GM19328 (cell line): ENCODE measurements around the gene TOLLIP.
"Not testable (repeated sequence)": the region's sequence is repeated elsewhere in the genome, so short reads cannot be mapped to it uniquely, and the experiment has no call there.

ENCODE experiments used
- ATAC-seq: cut with Tn5 transposase; IDR thresholded peaks from one replicate; pipeline ENCODE4 v1.9.1; 2021; ENCODE audit warnings: mild to moderate bottlenecking, moderate library complexity; ENCODE audit not compliant: unreplicated experiment

The TOLLIP gene

DNA sequence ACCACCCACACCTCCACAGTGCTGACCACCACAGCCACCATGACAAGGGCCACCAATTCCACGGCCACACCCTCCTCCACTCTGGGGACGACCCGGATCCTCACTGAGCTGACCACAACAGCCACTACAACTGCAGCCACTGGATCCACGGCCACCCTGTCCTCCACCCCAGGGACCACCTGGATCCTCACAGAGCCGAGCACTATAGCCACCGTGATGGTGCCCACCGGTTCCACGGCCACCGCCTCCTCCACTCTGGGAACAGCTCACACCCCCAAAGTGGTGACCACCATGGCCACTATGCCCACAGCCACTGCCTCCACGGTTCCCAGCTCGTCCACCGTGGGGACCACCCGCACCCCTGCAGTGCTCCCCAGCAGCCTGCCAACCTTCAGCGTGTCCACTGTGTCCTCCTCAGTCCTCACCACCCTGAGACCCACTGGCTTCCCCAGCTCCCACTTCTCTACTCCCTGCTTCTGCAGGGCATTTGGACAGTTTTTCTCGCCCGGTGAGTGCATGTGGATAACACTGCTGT, 58.1 kb downstream of the TOLLIP start:
- no peak for ATAC-seq

DNA sequence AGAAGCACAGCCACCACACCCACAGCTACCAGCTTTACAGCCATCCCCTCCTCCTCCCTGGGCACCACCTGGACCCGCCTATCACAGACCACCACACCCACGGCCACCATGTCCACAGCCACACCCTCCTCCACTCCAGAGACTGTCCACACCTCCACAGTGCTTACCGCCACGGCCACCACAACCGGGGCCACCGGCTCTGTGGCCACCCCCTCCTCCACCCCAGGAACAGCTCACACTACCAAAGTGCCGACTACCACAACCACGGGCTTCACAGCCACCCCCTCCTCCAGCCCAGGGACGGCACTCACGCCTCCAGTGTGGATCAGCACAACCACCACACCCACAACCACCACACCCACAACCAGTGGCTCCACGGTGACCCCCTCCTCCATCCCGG, 59.0 kb downstream of the TOLLIP start:
- ATAC-seq, result not testable (repeated sequence)

DNA sequence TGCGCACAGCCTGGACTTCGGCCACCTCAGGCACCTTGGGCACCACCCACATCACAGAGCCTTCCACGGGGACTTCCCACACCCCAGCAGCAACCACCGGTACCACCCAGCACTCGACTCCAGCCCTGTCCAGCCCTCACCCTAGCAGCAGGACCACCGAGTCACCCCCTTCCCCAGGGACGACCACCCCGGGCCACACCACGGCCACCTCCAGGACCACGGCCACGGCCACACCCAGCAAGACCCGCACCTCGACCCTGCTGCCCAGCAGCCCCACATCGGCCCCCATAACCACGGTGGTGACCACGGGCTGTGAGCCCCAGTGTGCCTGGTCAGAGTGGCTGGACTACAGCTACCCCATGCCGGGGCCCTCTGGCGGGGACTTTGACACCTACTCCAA, 60.5 kb downstream of the TOLLIP start:
- not testable (repeated sequence) for ATAC-seq

DNA sequence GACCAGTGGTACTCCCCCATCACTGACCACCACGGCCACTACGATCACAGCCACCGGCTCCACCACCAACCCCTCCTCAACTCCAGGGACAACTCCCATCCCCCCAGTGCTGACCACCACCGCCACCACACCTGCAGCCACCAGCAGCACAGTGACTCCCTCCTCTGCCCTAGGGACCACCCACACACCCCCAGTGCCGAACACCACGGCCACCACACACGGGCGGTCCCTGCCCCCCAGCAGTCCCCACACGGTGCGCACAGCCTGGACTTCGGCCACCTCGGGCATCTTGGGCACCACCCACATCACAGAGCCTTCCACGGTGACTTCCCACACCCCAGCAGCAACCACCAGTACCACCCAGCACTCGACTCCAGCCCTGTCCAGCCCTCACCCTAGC, 62.4 kb downstream of the TOLLIP start:
- not testable (repeated sequence) for ATAC-seq

DNA sequence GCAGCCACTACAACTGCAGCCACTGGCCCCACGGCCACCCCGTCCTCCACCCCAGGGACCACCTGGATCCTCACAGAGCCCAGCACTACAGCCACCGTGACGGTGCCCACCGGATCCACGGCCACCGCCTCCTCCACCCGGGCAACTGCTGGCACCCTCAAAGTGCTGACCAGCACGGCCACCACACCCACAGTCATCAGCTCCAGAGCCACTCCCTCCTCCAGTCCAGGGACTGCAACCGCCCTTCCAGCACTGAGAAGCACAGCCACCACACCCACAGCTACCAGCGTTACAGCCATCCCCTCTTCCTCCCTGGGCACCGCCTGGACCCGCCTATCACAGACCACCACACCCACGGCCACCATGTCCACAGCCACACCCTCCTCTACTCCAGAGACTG, 63.1 kb downstream of the TOLLIP start:
- ATAC-seq, result not testable (repeated sequence)

DNA sequence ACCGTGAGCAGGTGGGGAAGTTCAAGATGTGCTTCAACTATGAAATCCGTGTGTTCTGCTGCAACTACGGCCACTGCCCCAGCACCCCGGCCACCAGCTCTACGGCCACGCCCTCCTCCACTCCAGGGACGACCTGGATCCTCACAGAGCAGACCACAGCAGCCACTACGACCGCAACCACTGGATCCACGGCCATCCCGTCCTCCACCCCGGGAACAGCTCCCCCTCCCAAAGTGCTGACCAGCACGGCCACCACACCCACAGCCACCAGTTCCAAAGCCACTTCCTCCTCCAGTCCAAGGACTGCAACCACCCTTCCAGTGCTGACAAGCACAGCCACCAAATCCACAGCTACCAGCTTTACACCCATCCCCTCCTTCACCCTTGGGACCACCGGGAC, 63.7 kb downstream of the TOLLIP start:
- ATAC-seq, result not testable (repeated sequence)

DNA sequence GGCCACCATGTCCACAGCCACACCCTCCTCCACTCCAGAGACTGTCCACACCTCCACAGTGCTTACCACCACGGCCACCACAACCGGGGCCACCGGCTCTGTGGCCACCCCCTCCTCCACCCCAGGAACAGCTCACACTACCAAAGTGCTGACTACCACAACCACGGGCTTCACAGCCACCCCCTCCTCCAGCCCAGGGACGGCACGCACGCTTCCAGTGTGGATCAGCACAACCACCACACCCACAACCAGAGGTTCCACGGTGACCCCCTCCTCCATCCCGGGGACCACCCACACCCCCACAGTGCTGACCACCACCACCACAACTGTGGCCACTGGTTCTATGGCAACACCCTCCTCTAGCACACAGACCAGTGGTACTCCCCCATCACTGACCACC, 64.9 kb downstream of the TOLLIP start:
- ATAC-seq, result not testable (repeated sequence)

DNA sequence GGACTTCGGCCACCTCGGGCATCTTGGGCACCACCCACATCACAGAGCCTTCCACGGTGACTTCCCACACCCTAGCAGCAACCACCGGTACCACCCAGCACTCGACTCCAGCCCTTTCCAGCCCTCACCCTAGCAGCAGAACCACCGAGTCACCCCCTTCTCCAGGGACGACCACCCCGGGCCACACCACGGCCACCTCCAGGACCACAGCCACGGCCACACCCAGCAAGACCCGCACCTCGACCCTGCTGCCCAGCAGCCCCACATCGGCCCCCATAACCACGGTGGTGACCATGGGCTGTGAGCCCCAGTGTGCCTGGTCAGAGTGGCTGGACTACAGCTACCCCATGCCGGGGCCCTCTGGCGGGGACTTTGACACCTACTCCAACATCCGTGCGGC, 65.9 kb downstream of the TOLLIP start:
- not testable (repeated sequence) for ATAC-seq

DNA sequence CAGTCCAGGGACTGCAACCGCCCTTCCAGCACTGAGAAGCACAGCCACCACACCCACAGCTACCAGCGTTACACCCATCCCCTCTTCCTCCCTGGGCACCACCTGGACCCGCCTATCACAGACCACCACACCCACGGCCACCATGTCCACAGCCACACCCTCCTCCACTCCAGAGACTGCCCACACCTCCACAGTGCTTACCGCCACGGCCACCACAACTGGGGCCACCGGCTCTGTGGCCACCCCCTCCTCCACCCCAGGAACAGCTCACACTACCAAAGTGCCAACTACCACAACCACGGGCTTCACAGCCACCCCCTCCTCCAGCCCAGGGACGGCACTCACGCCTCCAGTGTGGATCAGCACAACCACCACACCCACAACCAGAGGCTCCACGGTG, 66.7 kb downstream of the TOLLIP start:
- not testable (repeated sequence) for ATAC-seq

DNA sequence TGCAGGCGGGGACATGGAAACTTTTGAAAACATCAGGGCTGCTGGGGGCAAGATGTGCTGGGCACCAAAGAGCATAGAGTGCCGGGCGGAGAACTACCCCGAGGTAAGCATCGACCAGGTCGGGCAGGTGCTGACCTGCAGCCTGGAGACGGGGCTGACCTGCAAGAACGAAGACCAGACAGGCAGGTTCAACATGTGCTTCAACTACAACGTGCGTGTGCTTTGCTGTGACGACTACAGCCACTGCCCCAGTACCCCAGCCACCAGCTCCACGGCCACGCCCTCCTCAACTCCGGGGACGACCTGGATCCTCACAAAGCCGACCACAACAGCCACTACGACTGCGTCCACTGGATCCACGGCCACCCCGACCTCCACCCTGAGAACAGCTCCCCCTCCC, 67.1 kb downstream of the TOLLIP start:
- ATAC-seq, result no peak

DNA sequence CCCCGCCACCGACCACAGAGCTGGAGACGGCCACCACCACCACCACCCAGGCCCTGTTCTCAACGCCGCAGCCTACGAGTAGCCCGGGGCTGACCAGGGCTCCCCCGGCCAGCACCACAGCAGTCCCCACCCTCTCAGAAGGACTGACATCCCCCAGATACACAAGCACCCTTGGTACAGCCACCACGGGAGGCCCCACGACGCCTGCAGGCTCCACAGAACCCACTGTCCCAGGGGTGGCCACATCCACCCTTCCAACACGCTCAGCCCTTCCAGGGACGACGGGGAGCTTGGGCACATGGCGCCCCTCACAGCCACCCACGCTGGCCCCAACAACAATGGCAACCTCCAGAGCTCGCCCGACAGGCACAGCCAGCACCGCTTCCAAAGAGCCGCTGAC, 67.7 kb downstream of the TOLLIP start:
- no peak for ATAC-seq

DNA sequence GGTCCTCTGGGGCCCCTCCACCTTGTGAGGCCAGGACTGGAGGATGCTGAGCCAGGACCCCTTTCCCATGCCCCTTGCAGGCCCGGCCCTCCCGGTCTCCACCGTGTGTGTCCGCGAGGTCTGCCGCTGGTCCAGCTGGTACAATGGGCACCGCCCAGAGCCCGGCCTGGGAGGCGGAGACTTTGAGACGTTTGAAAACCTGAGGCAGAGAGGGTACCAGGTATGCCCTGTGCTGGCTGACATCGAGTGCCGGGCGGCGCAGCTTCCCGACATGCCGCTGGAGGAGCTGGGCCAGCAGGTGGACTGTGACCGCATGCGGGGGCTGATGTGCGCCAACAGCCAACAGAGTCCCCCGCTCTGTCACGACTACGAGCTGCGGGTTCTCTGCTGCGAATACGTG, 68.7 kb downstream of the TOLLIP start:
- ATAC-seq, result no peak

DNA sequence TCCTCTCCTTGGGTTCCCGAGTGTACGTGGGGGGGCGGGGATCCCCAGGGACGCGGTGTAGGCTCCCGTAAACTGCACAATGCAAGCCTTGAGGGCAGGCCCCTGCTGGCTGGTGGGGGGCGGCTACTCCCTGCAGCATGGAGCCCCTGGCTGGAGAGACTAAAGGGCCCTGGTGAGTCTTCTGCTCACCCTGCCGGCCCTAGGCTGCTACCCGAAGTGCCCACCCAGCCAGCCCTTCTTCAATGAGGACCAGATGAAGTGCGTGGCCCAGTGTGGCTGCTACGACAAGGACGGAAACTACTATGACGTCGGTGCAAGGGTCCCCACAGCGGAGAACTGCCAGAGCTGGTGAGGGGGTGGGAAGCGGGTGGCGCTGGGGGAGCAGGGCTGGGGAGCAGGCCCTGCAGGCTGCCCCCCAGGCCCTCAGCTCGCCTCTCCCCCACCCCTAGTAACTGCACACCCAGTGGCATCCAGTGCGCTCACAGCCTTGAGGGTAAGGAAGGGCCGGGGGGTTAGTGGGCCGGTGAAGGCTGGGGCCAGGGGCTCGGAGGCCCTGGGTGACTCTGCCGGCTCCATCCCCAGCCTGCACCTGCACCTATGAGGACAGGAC, 69.7 kb downstream of the TOLLIP start:
- ATAC-seq, result no peak

DNA sequence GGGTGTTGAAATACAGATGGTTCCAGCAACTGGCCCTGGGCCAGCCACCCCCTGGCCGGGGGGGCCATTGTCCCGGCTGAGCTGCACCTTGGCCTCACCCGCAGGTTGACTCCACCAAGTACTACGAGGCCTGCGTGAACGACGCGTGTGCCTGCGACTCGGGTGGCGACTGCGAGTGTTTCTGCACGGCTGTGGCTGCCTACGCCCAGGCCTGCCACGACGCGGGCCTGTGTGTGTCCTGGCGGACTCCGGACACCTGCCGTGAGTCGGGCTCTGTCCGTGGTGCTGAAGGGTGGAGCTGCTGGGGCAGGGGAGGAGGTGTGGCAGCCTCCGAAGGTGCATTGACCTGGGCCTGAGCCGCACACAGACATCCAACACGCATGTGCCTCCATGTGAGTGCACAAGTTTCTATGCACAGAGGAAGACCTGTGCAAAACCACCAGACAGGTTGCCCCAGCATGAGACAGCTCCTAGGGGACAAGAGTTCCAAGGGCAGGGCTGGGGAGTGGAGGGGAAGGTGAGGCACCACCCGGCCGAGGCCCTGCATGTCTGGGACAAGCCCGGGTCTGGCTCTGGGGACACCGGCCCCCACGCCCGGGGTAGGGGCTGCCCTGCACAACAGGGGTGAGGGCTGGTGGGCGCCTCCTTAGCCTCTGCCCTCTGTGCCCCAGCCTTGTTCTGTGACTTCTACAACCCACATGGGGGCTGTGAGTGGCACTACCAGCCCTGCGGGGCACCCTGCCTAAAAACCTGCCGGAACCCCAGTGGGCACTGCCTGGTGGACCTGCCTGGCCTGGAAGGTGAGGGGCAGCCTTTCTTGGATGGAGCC, 70.5 kb downstream of the TOLLIP start:
- ATAC-seq, result no peak

DNA sequence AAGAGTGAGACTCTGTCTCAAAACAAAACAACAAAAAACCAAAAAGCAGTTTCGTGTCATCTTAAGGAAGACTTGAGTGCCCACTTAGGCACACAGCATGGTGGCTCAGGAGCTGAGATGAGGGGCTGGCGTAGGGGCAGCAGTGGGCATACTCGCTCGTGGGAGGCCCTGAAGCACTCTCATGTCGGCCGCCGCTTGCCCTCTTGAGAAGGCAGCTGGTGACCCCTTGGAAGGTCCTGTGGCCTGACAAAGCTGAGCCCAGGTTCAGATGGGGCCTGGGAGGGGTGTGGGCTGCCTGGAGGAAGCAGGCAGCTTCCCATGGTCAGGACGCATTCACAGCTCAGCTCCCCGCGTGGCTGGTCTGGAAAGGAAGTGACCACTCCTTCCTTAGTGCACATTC, 71.6 kb downstream of the TOLLIP start:
- ATAC-seq, result no peak

DNA sequence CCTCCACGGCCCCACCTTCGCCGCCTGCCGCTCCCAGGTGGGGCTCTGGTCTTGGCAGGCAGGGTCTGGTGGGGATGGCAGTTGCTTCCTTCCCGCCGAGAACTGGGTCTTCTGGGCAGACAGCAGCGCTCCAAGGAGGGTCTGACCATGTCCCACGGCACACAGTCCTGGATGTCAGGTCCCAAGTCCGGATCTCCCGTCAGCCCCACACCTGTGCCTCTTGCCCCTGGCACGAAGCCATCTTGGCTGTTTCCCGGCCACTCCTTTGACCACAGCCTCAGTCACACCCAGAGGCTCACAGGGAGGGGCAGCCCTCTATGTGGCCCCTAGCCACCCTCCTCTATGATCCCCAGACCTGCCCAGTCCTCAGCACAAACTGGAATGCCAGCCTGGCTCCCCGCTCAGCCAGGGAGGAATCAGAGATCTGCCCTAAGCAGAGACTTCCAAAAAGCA, 72.3 kb downstream of the TOLLIP start:
- no peak for ATAC-seq

DNA sequence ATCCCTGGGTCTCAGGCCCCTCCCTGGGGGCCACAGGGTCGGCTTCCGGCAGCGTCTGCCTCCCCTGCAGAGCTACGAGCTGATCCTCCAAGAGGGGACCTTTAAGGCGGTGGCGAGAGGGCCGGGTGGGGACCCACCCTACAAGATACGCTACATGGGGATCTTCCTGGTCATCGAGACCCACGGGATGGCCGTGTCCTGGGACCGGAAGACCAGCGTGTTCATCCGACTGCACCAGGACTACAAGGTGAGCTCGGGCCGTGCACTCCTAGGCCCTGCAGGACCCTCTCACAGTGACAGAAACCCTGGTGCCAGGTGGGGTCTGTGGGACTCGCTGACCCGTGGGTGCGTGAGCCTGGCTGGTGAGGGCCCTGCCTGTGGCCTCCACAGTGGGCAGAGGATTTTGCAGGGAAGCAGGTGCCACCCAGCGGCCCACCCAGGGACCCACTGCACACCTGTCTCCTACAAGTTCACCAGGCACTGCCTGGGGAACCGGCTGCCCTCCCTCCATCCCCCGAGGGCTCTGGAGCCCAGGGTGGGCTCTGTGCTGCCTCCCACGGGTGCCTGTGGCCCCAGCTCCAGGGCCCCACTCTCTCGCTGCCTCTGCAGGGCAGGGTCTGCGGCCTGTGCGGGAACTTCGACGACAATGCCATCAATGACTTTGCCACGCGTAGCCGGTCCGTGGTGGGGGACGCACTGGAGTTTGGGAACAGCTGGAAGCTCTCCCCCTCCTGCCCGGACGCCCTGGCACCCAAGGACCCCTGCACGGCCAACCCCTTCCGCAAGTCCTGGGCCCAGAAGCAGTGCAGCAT, 72.9 kb downstream of the TOLLIP start:
- ATAC-seq, result no peak

DNA sequence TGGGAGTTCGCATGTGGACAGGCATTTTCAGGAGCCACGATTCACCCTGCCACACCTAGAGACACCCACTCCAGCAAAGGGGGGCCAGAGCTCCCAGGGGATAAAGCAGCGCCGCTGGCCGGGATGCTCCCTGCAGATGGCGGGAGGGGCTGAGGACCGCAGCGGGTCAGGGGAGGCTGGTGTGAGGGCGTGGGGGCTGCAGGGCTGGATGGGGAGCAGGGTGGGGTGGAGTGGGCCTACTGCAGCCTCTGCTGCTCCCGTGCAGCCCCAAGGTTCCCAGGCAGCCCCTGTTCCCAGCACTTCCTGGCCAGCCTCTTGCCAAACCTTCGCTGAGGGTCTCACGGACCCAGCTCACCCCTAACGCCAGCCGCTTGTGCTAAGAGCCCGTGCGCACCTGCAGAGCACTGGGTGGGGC, 73.5 kb downstream of the TOLLIP start:
- no peak for ATAC-seq

DNA sequence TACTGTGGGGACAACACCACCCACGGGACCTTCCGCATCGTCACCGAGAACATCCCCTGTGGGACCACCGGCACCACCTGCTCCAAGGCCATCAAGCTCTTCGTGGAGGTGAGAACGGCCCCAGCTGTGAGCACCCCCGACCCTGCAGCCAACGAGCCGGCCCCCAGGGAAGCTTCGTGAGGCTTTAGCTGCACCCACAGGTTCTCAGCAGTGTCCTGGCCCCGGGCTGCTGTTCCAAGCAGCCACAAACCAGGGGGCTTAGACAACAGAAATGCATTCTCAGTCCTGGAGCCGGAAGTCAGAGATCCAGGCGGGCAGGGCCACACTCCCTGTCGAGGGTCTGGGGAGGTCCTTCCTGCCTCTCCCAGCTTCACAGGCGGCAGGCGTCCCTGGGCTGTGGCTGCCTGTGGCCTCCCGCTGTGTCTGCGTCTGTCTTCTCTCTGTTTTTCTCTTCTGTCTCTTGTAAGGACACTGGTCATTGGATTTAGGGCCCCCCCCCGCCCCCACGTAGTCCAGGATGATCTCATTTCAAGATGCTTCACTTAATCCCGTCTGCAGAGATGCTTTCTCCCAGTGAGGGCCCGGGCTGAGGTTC, 74.0 kb downstream of the TOLLIP start:
- ATAC-seq, result no peak

DNA sequence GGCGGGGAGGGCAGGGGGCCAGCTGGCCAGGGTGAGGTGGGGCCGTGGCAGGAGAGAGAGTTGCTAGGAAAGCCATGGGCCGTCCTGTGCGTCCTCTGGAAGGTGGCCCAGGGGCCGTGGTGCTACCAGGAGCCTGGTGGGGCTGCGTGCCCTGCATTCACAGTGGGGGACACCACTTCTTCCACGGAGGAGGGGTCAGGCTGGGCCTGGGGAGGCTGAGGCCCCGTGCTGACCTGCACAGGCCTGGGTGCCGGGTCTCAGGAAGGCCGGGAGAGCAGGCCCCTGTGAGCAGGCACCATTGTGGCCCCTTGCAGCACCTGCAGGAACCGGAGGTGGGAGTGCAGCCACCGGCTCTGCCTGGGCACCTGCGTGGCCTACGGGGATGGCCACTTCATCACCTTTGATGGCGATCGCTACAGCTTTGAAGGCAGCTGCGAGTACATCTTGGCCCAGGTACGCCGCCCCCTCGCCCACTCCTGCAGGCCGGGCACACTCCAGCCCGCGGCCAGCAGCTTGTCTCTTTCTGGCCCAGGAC, 74.6 kb downstream of the TOLLIP start:
- no peak for ATAC-seq
